Left lung (tissue), 14 donors: ENCODE results near the gene FKBP10. TPM values are rescaled to one million over a fixed set of nuclear protein-coding genes. Genes with fewer than 3 reads are reported as not detected.
A peak's percentile ranks its signal among the peaks of the same experiment; 100 is the strongest.

Experiments used
- ATAC-seq: fragments of 200-7000 bp; cut with Tn5 transposase; one replicate; pipeline ENCODE4 v1.9.1; 2020; ENCODE audit warnings: moderate library complexity
- DNase-seq, 4 donors: peaks; one replicate each; pipeline ENCODE4 v3.0.0-alpha.2; 2013 to 2020
- H3K27ac ChIP-seq, 2 donors: fragments of 200-600 bp; sonication (generic) in 1 of 2; one replicate each; pipeline versions ENCODE4 v1.5.0 to v1.8.0; 2020 to 2021
- H3K27me3 ChIP-seq, 2 donors: fragments of 200-600 bp; sonication (generic) in 1 of 2; one replicate each; pipeline versions ENCODE4 v1.5.0 to v1.8.0; 2020 to 2021
- H3K36me3 ChIP-seq, 2 donors: fragments of 200-600 bp; sonication (generic) in 1 of 2; one replicate each; pipeline versions ENCODE4 v1.5.0 to v1.8.0; 2020 to 2021
- H3K4me1 ChIP-seq, 2 donors: fragments of 200-600 bp; one replicate each; pipeline ENCODE4 v1.8.0; 2021
- H3K4me3 ChIP-seq, 2 donors: fragments of 200-600 bp; sonication (generic) in 1 of 2; one replicate each; pipeline versions ENCODE4 v1.5.0 to v1.8.0; 2020 to 2021; ENCODE audit warnings: mild to moderate bottlenecking in 1 of 2
- H3K9me3 ChIP-seq, 2 donors: fragments of 200-600 bp; sonication (generic) in 1 of 2; one replicate each; pipeline versions ENCODE4 v1.5.0 to v1.8.0; 2020 to 2021
- intact Hi-C, 2 donors: fragments of 100-400 bp; cut with DNase I; formaldehyde crosslinking; loops; one replicate each; pipeline versions ENCODE4 v1.11.2 to v1.14.2; 2022
- long read RNA-seq, 12 donors: library from polyadenylated mRNA in 2 of 12; unstranded in 2 of 12; transcript quantifications; one replicate each; pipeline ENCODE4 v2.0.0 and lab custom pipeline, GENCODE V29; 2019 to 2026
- polyA plus RNA-seq, 6 donors: library from polyadenylated mRNA; unstranded; fragments of 120-200 nt; gene quantifications; one replicate each; pipeline ENCODE4 v1.2.1, GENCODE V29; 2013; ENCODE audit not compliant: insufficient read length in 6 of 6
- total RNA-seq, 2 donors: library from RNA; stranded (reverse); fragmentation: NEBNext Ultra II Directional; extraction: Animal tissue kit (Norgen Biotek cat#: 25700); gene quantifications; one replicate each; pipeline ENCODE4 v1.2.1, GENCODE V29; 2021
- TF ChIP-seq, protein P1 (sequence below), 2 donors: fragments of 200-600 bp; sonication (generic) in 1 of 2; IDR thresholded peaks; one replicate each; pipeline versions ENCODE4 v1.5.0 to v1.8.0; 2021; ENCODE audit warnings: antibody characterized with exemption in 2 of 2
- donor health status: DM: no; HTN: yes; CAD: no.
- donor health status: DM: no; HTN: no; CAD: no.

FKBP10 gene, protein sequence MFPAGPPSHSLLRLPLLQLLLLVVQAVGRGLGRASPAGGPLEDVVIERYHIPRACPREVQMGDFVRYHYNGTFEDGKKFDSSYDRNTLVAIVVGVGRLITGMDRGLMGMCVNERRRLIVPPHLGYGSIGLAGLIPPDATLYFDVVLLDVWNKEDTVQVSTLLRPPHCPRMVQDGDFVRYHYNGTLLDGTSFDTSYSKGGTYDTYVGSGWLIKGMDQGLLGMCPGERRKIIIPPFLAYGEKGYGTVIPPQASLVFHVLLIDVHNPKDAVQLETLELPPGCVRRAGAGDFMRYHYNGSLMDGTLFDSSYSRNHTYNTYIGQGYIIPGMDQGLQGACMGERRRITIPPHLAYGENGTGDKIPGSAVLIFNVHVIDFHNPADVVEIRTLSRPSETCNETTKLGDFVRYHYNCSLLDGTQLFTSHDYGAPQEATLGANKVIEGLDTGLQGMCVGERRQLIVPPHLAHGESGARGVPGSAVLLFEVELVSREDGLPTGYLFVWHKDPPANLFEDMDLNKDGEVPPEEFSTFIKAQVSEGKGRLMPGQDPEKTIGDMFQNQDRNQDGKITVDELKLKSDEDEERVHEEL
- total RNA-seq = 100 to 1,000 TPM in 1 of 2 donors, 10 to 100 TPM in 1; 82.1 to 129 TPM
- 100 to 1,000 TPM; 130 to 169 (median 146) TPM for polyA plus RNA-seq
- long read RNA-seq, donor 1, transcript FKBP10-201 (10 exons, 2,662 nt) = major isoform, 22 of 86 reads
- long read RNA-seq, donor 1, partial matches to known transcripts = 57 of 86 reads
- long read RNA-seq, donor 1, other reads (novel, unspliced or antisense) = 0 of 86 reads
- long read RNA-seq, donor 2, transcript FKBP10-201 (10 exons, 2,662 nt) = major isoform, 26 of 102 reads
- long read RNA-seq, donor 2, partial matches to known transcripts = 68 of 102 reads
- long read RNA-seq, donor 2, other reads (novel, unspliced or antisense) = 0 of 102 reads
- long read RNA-seq, donor 3, transcript FKBP10-201 (10 exons, 2,662 nt) = major isoform, 31 of 85 reads
- long read RNA-seq, donor 3, partial matches to known transcripts = 48 of 85 reads
- long read RNA-seq, donor 3, other reads (novel, unspliced or antisense) = 0 of 85 reads
- long read RNA-seq, donor 4, partial matches to known transcripts = 15 of 15 reads
- long read RNA-seq, donor 4, other reads (novel, unspliced or antisense) = 0 of 15 reads
- long read RNA-seq, donor 5, transcript FKBP10-201 (10 exons, 2,662 nt) = major isoform, 21 of 99 reads
- long read RNA-seq, donor 5, partial matches to known transcripts = 73 of 99 reads
- long read RNA-seq, donor 5, other reads (novel, unspliced or antisense) = 0 of 99 reads
- long read RNA-seq, donor 6, transcript FKBP10-201 (10 exons, 2,662 nt) = major isoform, 20 of 108 reads
- long read RNA-seq, donor 6, partial matches to known transcripts = 38 of 108 reads
- long read RNA-seq, donor 6, other reads (novel, unspliced or antisense) = 45 of 108 reads
- long read RNA-seq, donor 7, transcript FKBP10-201 (10 exons, 2,662 nt) = major isoform, 12 of 21 reads
- long read RNA-seq, donor 7, partial matches to known transcripts = 6 of 21 reads
- long read RNA-seq, donor 7, other reads (novel, unspliced or antisense) = 0 of 21 reads
- long read RNA-seq, donor 8, transcript FKBP10-201 (10 exons, 2,662 nt) = major isoform, 23 of 144 reads
- long read RNA-seq, donor 8, partial matches to known transcripts = 83 of 144 reads
- long read RNA-seq, donor 8, other reads (novel, unspliced or antisense) = 34 of 144 reads
- long read RNA-seq, donor 9 = 0 reads
- long read RNA-seq, donor 10, partial matches to known transcripts = 4 of 5 reads
- long read RNA-seq, donor 10, other reads (novel, unspliced or antisense) = 0 of 5 reads
- long read RNA-seq, donor 11 = 0 reads
- long read RNA-seq, donor 12, transcript FKBP10-201 (10 exons, 2,662 nt) = major isoform, 18 of 38 reads
- long read RNA-seq, donor 12, partial matches to known transcripts = 17 of 38 reads
- long read RNA-seq, donor 12, other reads (novel, unspliced or antisense) = 0 of 38 reads

DNA sequence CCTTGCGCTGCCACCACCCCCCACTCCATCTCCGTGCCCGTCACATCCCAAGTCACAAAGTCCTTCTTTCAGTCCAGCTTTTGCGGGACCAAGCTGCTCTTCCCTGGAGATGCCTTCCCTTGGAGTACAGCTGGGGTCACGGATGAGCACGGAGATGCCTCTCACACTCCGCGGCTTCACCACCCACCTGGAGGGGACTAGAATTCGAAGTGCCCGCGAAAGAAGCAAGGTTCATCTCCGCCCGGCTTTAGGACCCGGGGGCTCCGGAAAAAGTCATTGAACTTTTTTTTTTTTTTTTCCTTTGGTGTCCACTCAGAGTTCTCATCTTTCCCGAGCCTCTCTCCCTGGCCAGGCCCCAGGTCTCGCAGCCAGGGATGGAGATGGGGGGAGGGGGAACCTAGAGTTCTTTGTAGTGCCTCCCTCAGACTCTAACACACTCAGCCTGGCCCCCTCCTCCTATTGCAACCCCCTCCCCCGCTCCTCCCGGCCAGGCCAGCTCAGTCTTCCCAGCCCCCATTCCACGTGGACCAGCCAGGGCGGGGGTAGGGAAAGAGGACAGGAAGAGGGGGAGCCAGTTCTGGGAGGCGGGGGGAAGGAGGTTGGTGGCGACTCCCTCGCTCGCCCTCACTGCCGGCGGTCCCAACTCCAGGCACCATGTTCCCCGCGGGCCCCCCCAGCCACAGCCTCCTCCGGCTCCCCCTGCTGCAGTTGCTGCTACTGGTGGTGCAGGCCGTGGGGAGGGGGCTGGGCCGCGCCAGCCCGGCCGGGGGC is at the start of gene FKBP10:
FKBP10 (plus strand) TSS at position 624 of the 771 bp plus-strand sequence; CDS start at position 655, 31 bp downstream.
- H3K36me3 ChIP-seq = no peaks in the 10 kb centered on the region
- H3K4me3 ChIP-seq = peak within 1 kb of the TSS; percentile 63 to 74
- peaks cover 12 to 32% of the 10 kb centered on the region in 2 donors for H3K4me1 ChIP-seq
- TF ChIP-seq, protein P1, sequence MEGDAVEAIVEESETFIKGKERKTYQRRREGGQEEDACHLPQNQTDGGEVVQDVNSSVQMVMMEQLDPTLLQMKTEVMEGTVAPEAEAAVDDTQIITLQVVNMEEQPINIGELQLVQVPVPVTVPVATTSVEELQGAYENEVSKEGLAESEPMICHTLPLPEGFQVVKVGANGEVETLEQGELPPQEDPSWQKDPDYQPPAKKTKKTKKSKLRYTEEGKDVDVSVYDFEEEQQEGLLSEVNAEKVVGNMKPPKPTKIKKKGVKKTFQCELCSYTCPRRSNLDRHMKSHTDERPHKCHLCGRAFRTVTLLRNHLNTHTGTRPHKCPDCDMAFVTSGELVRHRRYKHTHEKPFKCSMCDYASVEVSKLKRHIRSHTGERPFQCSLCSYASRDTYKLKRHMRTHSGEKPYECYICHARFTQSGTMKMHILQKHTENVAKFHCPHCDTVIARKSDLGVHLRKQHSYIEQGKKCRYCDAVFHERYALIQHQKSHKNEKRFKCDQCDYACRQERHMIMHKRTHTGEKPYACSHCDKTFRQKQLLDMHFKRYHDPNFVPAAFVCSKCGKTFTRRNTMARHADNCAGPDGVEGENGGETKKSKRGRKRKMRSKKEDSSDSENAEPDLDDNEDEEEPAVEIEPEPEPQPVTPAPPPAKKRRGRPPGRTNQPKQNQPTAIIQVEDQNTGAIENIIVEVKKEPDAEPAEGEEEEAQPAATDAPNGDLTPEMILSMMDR (IDR thresholded peaks at IDR 0.05) = no peak
- intact Hi-C loops = loop anchor here in 1 of 2 donors (5.0 kb wide), 1 partner anchor 70 kb away; no protein-coding TSS in a partner anchor
- H3K27me3 ChIP-seq = peaks cover 0 to 36% of the 10 kb centered on the region in 2 donors
- peak in 3 of 4 donors; percentile 76 to 91 (median 86) for DNase-seq
- peak; percentile 42 for ATAC-seq
- H3K9me3 ChIP-seq = no peaks in the 10 kb centered on the region
- peak within 1 kb of the TSS; percentile 67 to 70 for H3K27ac ChIP-seq

DNA sequence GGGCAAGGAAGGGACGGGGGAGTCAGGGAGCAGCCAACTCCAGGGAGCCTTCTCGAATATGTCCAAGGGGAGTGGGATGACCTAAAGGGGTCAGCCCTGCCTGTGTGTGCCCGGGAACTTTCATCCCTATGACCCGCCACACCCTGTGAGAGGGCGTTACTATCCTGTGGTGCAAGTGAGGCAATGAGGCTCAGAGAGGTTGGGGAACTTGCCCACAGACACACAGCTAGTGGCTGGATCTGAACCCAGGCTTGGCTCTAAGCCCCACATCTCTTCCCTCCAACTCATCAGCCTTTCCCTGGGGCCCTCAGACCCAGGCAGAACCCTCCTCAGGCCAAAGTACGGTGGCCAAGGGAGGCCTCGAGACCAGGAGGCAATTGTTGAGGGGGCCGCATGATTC is 49.5 kb upstream of the FKBP10 start:
- TF ChIP-seq, protein P1 (IDR thresholded peaks at IDR 0.05) = no peak
- peaks cover 0 to 97% of the 10 kb centered on the region in 2 donors for H3K36me3 ChIP-seq
- H3K27me3 ChIP-seq = no peaks in the 10 kb centered on the region
- intact Hi-C loops = no loop called here
- no peak overlapping the region for H3K4me3 ChIP-seq
- H3K9me3 ChIP-seq = no peaks in the 10 kb centered on the region
- no peak for DNase-seq
- no peak for ATAC-seq
- H3K4me1 ChIP-seq = no peaks in the 10 kb centered on the region
- H3K27ac ChIP-seq = no peak overlapping the region

DNA sequence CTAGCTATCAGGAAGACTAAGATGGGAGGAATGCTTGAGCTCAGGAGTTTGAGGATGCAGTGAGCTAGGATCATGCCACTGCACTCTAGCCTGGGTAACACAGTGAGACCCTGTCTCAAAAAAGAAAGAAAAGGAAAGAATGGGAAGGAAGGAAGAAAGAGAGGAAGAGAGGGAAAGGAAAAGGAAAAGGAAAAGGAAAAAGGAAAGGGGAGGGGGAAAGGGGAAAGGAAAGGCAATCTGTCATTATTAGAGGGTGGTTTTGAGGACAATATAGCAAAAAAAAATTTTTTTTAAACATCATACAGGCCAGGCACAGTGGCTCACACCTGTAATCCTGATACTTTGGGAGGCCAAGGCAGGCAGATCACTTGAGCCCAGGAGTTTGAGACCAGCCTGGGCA is 46.7 kb upstream of the FKBP10 start:
- ATAC-seq (no peak), DNase-seq (no peak)
- no peaks in the 10 kb centered on the region for H3K9me3 ChIP-seq
- peaks cover 0 to 96% of the 10 kb centered on the region in 2 donors for H3K36me3 ChIP-seq
- H3K27me3 ChIP-seq = no peaks in the 10 kb centered on the region
- no peaks in the 10 kb centered on the region for H3K4me1 ChIP-seq
- no peak overlapping the region for H3K4me3 ChIP-seq
- TF ChIP-seq, protein P1 (IDR thresholded peaks at IDR 0.05) = no peak
- intact Hi-C loops = no loop called here
- H3K27ac ChIP-seq = no peak overlapping the region
